IPS DF 19.7 (cell line): Measurements from ENCODE around the gene RADX.

ENCODE experiments used
- DNase-seq: peaks from one replicate; pipeline ENCODE4 v3.0.0-alpha.2; 2013; ENCODE audit warnings: low read depth, low spot score

The RADX gene

DNA sequence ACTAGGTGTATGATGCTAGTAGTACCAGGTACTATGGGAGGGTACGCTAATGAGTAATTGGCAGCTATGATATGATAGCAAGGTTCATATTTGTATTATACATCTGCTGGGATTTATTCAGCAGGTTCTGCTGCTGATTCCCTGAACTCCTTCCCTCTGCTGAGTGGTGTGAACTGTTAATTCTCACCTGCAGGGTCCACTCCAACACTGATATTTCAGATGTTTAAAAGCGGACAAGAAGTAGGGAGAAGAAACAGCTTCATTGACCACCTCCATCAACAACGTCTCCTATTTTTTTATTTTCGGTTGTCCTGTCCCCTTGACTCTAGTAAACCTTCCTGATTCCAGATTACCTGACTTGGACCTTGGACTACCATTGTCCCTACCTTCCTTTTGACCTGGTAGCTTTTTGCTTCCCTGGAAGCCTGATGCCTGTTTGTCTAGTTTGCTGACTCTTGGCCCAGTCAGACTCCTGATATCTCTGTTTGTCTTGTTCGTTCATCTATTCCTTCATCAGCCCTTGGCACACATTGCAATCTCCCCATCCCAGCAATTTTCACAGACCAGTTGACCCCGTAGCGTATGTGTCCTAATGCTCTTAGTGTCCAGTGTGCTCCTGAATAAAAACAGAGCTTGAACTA, 80.8 kb downstream of the RADX start:
- DNase-seq: no peak

DNA sequence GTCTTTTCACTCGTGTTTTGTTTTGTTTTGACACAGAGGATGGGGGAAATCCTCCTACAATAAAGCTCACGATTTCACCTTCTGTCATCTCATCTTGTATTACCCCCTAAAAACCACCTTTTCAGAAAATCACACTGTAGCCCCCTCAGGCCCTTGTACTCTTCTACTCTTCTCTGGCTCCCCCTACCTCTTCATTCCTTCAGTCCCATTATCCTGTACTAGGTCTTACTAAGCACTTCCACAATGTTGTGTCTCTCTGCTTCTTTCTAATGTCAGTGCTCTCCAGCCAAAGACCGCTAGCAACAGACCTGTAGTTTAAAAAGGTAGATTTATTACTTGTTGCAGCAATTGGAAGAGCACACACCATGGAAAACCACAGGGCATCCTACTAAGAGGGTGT, 84.7 kb downstream of the RADX start:
- DNase-seq: no peak

DNA sequence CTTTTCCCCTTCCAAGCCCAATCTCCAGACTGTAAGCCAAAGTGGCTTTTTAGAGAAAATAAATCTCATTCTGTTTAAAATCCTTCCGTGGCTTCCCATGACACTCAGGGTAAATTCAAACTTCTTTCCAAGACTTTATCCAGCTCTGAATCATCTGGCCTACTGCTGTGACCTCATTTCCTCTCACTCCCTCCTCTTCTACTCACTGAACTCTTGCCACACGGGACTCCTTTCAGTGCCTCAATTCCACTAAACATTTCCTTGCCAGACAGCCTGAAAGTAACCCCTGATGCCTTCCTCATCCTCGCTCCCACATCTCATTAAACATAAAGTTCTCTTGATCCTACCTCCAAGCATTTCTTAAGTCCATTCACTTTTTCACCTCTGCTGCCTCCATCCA, 86.9 kb downstream of the RADX start:
- no peak for DNase-seq

DNA sequence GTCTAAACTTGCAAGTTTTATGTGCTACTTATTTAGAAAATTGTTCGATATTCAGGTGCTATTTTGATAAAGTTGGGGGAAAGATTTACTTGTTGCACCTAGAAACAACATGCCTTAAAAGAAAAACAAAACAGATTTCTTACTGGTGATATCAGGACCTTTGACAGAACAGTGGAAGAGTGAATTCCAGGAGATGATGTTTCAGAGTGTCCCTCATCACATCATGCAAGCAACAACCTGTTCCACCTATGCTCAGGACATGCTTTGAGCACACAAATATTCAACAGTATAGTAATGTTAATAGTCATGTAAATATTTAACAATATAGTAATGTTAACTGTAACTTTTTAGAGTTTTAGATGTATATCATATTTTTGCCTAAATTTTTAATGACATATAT, 90.9 kb downstream of the RADX start:
- DNase-seq: no peak

DNA sequence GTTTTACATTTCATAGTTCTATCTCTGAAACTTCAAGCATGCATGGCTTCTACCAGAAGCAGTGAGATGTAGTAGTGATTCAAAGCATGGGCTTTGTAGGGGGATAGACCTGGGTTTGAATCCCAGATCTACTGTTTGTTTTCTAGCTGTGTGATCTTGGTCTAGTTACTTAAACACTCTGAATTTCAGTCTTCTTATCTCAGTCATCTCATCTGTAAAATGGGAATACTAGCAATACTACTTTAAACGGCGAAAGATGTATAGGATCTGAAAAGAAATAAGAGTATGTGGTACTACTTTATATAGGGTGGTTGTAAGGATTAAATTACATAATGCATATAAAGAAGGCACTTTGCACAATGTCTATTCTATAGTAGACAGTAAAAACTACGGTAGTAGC, 94.7 kb downstream of the RADX start:
- DNase-seq: no peak

DNA sequence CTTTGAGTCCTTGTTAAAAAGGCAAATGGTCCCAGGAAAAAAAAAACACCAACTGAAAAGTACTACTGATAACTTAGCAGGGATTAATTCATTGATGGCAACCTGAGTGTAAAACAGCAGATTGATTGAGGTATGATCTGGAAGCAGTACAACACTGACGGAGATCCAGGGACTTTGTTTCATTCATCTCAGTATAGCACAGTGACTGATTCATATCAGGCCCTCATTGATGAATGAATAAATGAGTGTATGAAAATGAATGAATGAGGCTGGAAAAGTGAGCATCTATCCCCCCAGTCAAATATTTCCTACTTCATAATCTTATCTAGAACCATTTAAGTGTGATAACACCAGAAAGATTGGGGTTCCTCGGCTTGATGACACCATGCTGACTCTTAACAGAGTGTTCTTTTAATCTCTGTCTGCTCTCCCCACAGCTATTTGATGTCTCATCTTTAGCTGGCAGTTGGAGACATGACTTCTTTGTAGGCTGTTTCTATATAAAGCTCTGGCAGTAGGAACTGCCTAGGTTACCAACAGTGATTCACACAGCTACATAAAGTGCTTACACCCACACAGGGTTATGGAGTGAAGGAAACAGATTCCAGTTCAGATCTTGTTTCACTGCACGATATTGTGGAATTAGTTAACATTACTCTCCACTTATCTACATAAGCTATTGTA, 96.1 kb downstream of the RADX start:
- no peak for DNase-seq

DNA sequence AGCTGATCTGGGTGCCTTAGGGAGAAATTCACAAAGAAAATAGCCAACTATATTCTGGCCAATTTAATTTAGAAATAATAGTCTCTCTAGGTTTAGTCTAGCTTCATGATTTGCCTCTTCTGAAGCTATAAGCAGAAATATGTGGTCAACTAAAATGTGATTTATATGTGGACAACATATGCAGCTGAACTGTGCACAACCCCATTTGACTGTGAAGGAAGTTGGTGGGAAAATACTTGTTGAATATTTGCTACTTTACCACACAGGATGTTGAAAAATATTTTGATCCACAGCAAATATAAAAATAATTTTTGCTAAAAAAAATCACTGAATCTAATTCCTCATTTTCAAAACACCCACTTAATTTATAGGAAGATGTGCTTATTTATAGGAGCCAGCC, 99.0 kb downstream of the RADX start:
- no peak for DNase-seq

DNA sequence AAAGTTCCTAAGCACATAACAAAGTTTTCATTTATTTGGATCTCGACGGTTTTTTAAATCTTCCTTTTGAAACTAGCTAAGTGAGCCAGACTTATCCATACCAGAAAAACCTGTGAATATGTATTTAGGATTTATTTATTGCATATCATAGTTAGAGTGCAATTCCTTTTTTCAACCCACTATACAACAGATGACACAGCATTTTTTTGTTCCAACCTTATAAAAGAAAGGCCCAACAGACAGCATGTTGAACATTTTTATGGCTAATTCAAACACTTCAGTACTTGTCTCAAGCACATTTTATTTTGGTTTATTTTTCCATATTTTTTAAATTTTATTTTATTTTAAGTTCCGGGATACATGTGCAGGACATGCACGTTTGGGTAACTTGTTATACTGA, 99.6 kb downstream of the RADX start:
- no peak for DNase-seq

DNA sequence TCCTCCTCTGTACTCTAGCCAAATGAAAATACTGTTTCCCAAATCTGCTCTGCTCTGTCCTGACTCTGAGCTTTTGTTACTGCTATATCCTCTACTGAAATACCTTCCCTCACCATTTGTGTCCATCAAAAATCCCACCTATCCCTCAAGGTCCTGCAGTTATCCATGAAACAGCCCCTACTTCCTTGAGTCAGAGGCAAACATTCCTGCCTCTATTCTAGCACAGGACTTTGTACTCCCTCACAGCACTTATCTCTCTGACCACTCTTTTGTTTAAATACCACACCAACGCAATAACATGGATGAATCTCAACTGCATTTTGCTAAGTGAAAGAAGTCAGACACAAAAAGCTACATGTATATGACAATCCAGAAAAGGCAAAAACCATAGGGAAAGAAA, 104.2 kb downstream of the RADX start:
- DNase-seq: no peak

DNA sequence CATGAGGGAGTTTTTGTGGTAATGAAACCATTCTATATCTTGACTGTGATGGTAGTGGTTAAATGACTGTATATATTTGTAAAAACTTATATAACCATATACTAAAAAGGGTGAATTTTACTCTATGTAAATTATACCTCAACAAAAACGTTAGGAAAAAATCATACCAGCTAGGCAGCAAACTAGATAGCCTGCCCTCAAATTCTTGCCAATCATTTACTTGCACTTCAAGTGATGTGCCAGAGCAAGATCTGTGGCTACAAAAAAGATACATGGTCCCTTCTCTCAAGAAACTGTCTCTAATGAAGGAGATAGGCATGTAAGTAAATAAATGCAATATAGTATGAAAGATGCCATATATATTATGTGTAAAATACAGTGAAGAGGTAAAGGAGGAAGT, 104.7 kb downstream of the RADX start:
- no peak for DNase-seq

DNA sequence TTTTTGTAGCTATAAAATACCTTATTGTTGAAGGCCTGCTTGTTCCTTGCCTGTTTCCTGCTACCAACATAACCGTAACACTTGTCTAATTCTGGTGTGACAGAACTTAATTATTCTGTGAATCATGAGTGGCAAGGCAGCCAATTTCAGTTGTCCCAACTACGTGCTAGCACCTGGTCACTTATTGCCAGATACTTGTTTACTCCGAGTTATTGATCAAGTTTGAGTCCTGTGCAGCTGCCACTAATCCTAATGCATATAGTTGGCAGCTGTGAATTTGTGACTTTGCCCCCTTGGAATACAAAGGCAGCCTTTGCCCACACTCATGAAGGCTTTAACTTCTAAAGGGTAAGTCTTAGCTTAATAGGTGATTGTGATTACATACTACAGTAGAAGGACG, 106.9 kb downstream of the RADX start:
- DNase-seq: no peak

DNA sequence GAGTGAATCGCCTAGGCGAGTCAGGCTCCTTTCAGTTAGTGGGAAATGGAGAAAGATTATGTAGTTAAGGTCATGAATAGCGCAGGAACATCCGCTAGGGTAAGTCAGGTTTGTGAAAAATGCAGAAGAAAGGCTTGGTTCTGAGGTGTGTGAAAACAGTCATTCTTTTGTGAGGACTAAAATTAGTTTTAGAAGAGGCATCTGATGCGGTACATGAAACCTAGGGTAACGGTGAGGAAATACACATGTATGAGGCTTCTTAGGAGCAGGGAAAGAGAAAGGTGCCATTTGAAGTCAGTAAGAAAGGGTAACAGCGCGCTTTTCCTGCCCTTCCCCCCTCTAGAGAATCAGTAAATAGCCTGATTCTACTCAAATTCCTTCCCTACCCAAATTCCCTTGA, 114.2 kb downstream of the RADX start:
- DNase-seq: no peak

DNA sequence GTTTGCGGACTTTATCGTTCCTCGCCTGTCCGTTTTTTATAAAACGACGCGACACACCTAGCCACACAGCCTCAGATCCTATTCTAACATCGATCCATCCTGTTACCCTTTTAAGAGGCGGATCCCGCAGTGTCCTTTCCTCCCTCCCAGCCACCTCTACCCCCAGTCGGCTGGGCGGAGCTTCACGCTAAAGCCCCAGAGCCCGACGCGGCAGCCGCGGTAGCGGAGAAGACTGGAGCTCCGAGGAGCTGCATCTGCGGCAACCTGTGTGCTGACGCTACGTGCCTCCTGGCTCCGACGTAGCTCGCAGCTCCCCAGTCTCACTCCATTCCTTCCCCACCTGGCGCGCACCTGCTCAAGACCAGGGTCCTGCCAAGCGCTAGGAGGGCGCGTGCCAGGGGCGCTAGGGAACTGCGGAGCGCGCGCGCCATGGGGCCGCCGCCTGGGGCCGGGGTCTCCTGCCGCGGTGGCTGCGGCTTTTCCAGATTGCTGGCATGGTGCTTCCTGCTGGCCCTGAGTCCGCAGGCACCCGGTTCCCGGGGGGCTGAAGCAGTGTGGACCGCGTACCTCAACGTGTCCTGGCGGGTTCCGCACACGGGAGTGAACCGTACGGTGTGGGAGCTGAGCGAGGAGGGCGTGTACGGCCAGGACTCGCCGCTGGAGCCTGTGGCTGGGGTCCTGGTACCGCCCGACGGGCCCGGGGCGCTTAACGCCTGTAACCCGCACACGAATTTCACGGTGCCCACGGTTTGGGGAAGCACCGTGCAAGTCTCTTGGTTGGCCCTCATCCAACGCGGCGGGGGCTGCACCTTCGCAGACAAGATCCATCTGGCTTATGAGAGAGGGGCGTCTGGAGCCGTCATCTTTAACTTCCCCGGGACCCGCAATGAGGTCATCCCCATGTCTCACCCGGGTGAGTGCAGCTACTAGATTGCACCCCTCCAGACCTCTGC, 115.0 kb downstream of the RADX start, which contains the start of gene RNF128:
Gene RNF128 (plus strand): TSS at position 217 of the 953 bp plus-strand sequence. CDS start 213 bp downstream, at position 430.
- DNase-seq: peak; percentile 23

DNA sequence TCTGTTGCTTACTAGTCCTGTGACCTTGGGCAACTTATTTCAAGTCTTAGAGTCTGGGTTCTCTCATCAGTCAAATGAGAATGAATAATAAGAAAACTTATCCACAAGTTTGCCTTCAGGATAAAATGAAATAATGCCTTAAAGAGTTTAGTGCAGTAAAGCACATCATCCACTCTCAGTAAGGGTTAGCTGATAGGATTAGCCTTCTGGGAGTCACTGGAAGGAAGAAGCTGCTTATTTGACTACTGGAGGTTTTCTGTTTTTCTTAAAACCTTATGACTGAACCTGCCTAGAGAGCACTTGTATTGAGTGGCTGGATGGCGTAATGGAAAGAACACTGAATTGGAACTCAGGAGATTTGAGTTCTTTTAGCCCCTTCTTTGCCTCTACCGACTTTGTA, 116.6 kb downstream of the RADX start:
- DNase-seq: no peak
